GM18951 (cell line): ENCODE data around the gene DISC1.
"Not testable (repeated sequence)": the region's sequence is repeated elsewhere in the genome, so short reads cannot be mapped to it uniquely, and the experiment has no call there.

Source experiments
- POLR2A ChIP-seq: IDR thresholded peaks from 4 replicates; pipeline ENCODE4 v1.6.1; 2011; ENCODE audit warnings: mild to moderate bottlenecking; ENCODE audit not compliant: insufficient read length, insufficient read depth; ENCODE audit errors: extremely low read depth
- in situ Hi-C: fragments of 300-500 bp; cut with MboI; formaldehyde crosslinking; loops from one replicate; pipeline ENCODE4 v1.12.0; 2022; ENCODE audit warnings: low sequenced_read_pairs, mixed read lengths, inconsistent platforms; ENCODE audit not compliant: unreplicated experiment

The DISC1 gene

DNA sequence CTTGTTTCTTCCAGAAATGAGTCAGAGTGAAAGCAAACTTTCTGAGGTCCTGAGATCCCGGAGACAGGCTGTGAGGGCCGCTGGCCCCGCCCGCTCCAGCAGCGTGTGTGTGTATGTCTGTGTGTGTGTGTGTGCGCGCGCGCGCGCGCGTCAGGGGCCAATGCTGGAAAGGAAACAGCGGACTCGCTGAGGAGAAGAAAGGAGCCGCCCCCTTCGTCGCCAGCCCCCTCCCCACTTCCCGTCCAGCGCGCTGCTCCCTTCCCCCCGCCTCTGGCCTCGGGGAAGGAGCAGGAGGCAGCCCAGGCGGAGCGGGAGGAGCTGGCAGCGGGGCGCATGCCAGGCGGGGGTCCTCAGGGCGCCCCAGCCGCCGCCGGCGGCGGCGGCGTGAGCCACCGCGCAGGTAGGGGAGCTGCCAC, at the start of gene DISC1:
Gene DISC1, plus strand, starts transcription at position 256 of the 416 bp plus-strand sequence. Its CDS starts 78 bp downstream, at position 334.
- TF ChIP-seq POLR2A, result no peak
- in situ Hi-C loops, result no loop called here

- TF ChIP-seq POLR2A, result no peak
Measured at GRCh38 chr1:231576804-231577718, 49.5 kb upstream of the DISC1 start.

DNA sequence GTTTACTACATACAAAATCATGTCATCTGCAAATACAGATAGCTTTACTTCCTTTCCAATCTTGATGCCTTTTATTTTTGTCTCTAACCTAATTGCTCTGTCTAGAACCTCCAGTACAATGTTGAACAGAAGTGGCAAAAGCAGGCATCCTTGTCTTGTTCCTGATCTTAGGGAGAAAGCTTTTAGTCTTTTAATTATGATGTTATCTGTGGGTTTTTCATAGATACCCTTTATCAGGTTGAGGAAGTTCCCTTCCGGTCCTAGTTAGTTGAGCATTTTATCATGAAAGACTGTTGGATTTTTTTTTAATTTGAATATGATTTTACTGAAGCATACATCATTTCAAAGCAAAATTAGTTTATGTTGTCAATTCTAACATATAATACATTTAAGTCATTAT, 45.7 kb upstream of the DISC1 start:
- in situ Hi-C loops, result no loop called here
- no peak for TF ChIP-seq POLR2A

More at GRCh38 chr1:231576804-231577718, 49.5 kb upstream of the DISC1 start:
- in situ Hi-C loops, result loop anchor here (10.0 kb wide), 1 partner anchor 222 kb away; no protein-coding TSS in a partner anchor

DNA sequence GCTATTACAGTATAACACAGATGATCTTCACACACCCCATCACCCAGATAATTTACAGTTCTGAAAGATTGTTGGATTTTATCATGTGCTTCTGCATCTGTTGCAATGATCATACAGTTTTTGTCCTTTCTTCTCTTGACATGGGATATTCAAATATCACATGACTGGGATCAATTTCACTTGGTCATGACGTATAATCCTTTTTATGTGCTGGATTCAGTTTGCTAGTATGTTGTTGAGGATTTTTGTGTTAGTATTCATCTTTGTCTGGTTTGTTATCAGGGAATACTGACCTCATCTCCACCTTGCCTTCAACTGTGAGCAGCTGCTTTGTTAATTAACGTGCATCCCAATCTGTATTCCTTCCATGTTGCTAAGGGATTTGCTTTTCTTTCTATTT, 44.7 kb upstream of the DISC1 start:
- in situ Hi-C loops, result no loop called here
- TF ChIP-seq POLR2A, result no peak

- in situ Hi-C loops, result no loop called here
- TF ChIP-seq POLR2A, result no peak
Measured at GRCh38 chr1:231583376-231583775, 43.2 kb upstream of the DISC1 start.

- TF ChIP-seq POLR2A, result no peak
- in situ Hi-C loops, result no loop called here
Measured at GRCh38 chr1:231584117-231584516, 42.5 kb upstream of the DISC1 start.

GRCh38 chr1:231584921-231585320, 41.7 kb upstream of the DISC1 start:
- no peak for TF ChIP-seq POLR2A
- in situ Hi-C loops, result no loop called here

DNA sequence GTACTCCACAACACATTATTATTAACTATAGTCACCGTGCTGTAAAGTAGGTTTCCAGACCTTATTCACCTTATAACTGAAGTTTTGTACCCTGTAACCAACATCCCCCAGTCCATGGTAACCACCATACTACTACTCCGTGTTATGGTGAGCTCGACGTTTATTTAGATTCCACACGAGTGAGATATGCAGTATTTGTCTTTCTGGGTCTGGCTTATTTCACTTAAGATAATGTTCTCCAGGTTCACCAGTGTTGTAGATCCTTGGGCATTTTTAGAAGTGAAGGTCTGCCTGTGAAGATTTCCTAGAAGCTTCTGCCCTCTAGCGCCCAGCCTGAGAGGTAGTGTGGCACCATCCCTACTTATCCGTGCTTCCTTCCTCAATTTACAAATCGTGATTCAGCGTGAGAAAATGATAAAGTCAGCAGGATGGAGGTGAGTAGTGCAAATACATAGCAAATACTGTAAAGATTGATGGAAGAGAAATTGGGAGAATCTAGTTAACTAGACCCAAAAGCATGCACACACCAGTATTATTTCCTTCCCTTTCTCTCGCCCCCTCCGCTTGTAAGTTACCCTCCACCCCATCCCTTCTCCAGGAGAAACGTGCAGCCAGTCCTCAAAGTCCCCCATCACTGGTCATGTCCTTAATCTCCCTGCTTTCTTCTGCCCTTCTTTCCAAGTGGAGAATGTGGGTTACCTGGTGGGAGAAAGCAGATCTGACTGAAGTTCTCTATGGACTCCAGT, 36.0 kb upstream of the DISC1 start:
- TF ChIP-seq POLR2A, result no peak

GRCh38 chr1:231591466-231591865, 35.1 kb upstream of the DISC1 start:
- in situ Hi-C loops, result no loop called here
- no peak for TF ChIP-seq POLR2A

More for the DNA sequence above, 36.0 kb upstream of the DISC1 start:
- in situ Hi-C loops, result no loop called here

GRCh38 chr1:231592809-231593208, 33.8 kb upstream of the DISC1 start:
- in situ Hi-C loops, result no loop called here
- no peak for TF ChIP-seq POLR2A

DNA sequence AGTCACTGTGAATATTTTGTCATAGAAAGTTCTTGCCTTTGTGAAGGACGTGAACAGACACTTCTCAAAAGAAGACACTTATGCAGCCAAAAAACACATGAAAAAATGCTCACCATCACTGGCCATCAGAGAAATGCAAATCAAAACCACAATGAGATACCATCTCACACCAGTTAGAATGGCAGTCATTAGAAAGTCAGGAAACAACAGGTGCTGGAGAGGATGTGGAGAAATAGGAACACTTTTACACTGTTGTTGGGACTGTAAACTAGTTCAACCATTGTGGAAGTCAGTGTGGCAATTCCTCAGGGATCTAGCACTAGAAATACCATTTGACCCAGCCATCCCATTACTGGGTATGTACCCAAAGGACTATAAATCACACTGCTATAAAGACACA, 33.3 kb upstream of the DISC1 start:
- in situ Hi-C loops, result not testable (repeated sequence)

DNA sequence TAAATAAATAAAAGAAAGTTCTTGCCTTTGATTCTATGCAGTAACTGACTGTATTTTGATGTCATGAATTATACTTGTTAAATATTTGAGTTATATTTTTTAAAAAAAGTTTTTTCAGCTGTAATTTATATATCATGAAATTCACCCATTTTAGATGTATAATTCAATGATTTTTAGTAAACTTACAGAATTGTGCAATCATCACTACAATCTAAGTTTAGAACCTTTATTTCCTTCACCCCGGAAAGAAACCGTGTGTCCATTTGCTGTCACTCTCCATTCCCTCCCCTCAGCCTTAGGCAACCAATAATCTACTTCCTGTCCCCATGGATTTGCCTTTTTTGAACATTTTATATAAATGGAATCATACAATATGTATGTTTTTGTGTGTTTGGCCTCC, 32.5 kb upstream of the DISC1 start:
- TF ChIP-seq POLR2A, result no peak
- in situ Hi-C loops, result no loop called here

GRCh38 chr1:231594749-231595148, 31.8 kb upstream of the DISC1 start:
- no peak for TF ChIP-seq POLR2A
- in situ Hi-C loops, result no loop called here
